Endothelial cell (in vitro differentiated cells): ENCODE data around the gene MVB12B. TPM values are rescaled to one million over a fixed set of nuclear protein-coding genes. Genes with fewer than 3 reads are reported as not detected.

ENCODE experiments used
- DNase-seq: peaks from one replicate; pipeline ENCODE4 v3.0.0; 2021; ENCODE audit warnings: low spot score
- H3K27ac Mint-ChIP-seq: one replicate; pipeline ENCODE4 v1.8.0; 2021; ENCODE audit warnings: mixed read lengths, inconsistent platforms; ENCODE audit not compliant: unreplicated experiment
- H3K27me3 Mint-ChIP-seq: one replicate; pipeline ENCODE4 v1.8.0; 2021; ENCODE audit warnings: mild to moderate bottlenecking, moderate library complexity, mixed read lengths, inconsistent platforms; ENCODE audit not compliant: unreplicated experiment
- H3K36me3 Mint-ChIP-seq: one replicate; pipeline ENCODE4 v1.8.0; 2021; ENCODE audit warnings: mild to moderate bottlenecking, low read depth, mixed read lengths, inconsistent platforms; ENCODE audit not compliant: unreplicated experiment
- H3K4me1 Mint-ChIP-seq: one replicate; pipeline ENCODE4 v1.8.0; 2021; ENCODE audit warnings: mild to moderate bottlenecking, mixed read lengths, inconsistent platforms; ENCODE audit not compliant: unreplicated experiment
- H3K4me3 Mint-ChIP-seq: one replicate; pipeline ENCODE4 v1.8.0; 2021; ENCODE audit warnings: mild to moderate bottlenecking, mixed read lengths, inconsistent platforms; ENCODE audit not compliant: unreplicated experiment
- H3K9me3 Mint-ChIP-seq: one replicate; pipeline ENCODE4 v1.8.0; 2021; ENCODE audit warnings: mixed read lengths, inconsistent platforms; ENCODE audit not compliant: unreplicated experiment
- total RNA-seq: library from RNA; stranded (reverse); fragmentation: NEBNext Ultra II Directional; extraction: Animal tissue kit (Norgen Biotek cat#: 25700); gene quantifications from one replicate; pipeline ENCODE4 v1.2.1, GENCODE V29; 2021; ENCODE audit not compliant: unreplicated experiment
- TF ChIP-seq, protein P1 (sequence below): fragments of 200-600 bp; sonication (generic); IDR thresholded peaks from one replicate; pipeline ENCODE4 v1.5.0; 2021; ENCODE audit warnings: antibody characterized with exemption; ENCODE audit not compliant: unreplicated experiment

The MVB12B gene
- total RNA-seq, 1 donor from 2014 or later: 18.8 TPM

DNA sequence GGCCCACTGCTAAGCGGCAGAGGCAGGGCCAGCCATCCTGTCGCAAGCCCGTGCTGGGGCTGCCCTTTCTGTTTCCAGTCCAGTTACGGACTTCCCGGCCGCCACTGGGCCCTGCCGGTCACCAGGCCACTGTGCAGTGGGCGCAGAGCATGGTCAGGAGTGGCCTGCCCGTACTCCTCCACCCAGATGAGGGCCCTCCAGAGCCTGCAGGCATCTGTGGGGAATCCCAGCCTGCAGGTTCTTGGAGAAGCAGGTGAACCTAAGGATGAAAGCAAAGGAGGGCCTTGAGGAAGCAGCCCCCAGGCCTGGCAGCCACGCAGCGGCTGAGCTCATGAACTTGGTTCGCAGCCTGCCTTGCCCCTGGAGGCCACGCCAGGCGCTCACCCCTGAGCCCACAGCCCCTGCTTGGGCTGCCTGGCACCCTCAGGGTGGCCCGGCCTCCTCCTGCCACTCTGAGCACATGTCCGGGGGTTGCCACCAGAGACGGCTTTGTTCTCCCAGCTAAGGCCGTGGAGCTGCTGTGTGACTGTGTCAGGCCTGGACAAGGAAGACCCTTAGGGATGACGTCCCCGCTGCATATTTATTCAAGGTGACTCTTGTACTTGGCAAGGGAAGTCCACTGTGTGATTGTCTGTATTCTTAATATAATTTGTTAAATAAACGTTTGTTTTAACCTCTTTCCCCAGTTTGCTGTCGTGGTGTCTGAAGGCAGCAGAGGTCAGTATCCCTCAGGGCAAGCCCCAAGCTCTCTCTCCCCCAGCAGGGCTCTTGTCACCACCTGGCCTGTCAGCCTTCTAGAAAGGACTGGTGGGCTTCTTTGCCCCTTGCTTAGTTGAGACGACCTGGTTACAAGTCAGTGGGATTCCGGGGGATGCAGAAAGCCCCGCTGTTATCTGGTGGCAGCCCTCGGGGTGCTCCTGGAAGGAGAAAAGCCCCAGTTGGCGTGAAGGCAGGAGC, 180.0 kb downstream of the MVB12B start:
- H3K9me3 Mint-ChIP-seq: no peaks in the 10 kb centered on the region
- no peak overlapping the region for H3K4me3 Mint-ChIP-seq
- TF ChIP-seq, protein P1, sequence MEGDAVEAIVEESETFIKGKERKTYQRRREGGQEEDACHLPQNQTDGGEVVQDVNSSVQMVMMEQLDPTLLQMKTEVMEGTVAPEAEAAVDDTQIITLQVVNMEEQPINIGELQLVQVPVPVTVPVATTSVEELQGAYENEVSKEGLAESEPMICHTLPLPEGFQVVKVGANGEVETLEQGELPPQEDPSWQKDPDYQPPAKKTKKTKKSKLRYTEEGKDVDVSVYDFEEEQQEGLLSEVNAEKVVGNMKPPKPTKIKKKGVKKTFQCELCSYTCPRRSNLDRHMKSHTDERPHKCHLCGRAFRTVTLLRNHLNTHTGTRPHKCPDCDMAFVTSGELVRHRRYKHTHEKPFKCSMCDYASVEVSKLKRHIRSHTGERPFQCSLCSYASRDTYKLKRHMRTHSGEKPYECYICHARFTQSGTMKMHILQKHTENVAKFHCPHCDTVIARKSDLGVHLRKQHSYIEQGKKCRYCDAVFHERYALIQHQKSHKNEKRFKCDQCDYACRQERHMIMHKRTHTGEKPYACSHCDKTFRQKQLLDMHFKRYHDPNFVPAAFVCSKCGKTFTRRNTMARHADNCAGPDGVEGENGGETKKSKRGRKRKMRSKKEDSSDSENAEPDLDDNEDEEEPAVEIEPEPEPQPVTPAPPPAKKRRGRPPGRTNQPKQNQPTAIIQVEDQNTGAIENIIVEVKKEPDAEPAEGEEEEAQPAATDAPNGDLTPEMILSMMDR: no peak
- no peaks in the 10 kb centered on the region for H3K36me3 Mint-ChIP-seq
- no peaks in the 10 kb centered on the region for H3K4me1 Mint-ChIP-seq
- no peak for DNase-seq
- H3K27ac Mint-ChIP-seq: no peak overlapping the region
- peaks cover 7% of the 10 kb centered on the region for H3K27me3 Mint-ChIP-seq

DNA sequence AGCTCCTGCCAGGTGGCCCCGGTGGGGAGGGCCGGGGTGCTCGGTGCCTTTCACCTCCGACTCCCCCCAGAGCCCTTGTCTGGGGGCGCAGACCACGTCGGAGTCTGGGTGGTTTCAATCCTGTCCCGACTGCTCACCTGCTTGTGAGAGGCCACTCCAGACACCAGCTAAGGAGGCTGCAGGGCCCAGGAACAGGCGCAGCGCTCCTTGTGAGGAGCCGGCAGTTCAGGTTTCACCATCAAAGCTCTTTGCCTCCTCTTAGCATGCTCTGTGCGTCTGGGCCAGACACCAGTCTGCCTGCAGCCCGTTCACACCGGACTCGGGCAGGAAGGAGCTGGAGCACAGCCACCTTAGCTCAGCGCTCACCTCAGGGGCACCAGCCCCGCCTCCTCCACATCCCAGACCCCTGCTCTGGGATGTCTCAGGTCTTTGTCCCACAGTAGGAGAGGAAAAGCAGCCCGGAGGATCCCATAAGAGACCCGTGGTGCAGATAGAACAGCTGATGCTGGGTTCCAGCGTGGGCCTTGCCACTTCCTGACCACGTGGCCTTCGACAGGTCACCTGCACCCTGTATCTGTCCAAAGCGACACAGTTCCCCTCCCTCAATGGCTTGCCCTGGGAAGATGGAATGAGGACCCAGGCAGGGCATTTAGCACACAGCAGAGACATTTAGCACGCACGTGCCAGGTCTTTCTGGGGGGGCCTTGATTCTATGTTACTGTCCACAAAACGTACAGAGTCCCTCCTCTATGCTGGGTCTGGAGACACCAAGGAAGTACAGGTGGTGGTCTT, 180.9 kb downstream of the MVB12B start:
- no peaks in the 10 kb centered on the region for H3K9me3 Mint-ChIP-seq
- H3K27ac Mint-ChIP-seq: no peak overlapping the region
- H3K27me3 Mint-ChIP-seq: peaks cover 5% of the 10 kb centered on the region
- H3K4me1 Mint-ChIP-seq: no peaks in the 10 kb centered on the region
- DNase-seq: no peak
- H3K4me3 Mint-ChIP-seq: no peak overlapping the region
- TF ChIP-seq, protein P1: no peak
- no peaks in the 10 kb centered on the region for H3K36me3 Mint-ChIP-seq

DNA sequence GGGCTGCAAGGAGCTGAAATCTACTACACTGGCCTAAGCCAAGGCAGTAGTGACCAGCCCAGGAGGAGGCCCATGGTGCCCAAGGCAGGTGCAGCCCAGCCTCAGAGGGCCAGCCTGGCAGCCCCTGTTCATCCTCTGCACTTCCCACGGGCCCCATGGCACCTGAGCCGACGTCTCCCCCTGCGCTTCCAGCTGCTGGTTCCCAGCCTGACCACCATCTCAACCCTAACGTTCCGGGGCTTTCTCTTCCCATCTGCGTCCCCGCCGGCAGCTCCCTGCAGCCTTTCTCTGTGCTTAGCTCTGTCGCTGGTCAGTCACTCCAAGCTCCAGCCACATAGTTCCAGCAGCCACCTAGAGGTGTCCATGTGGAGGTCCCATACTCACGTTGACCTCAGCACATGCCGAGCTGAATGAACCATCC, 181.6 kb downstream of the MVB12B start:
- TF ChIP-seq, protein P1: no peak
- Mint-ChIP-seq H3K27ac (no peak overlapping the region), H3K4me3 (no peak overlapping the region), H3K36me3 (no peaks in the 10 kb centered on the region), H3K27me3 (peaks cover 5% of the 10 kb centered on the region), H3K4me1 (no peaks in the 10 kb centered on the region), H3K9me3 (no peaks in the 10 kb centered on the region)
- no peak for DNase-seq

DNA sequence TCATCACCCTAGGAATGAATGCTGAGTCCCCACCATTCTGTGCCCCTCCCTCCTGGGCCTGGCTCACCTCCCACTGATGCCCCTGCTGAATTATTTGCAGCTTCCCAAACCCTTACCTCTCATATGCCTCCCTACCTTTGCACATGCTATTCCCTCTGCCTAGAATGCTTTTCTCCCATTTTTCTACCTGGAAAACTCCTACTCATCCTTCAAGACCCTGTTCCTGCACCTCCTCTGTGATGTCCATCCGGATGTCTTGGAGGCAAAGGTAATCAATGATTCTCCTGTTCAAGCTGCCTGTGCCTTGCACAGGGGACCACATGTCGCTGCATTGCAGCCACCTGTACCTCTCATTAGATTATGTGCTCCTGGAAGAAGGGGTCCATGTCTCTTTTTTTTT, 182.3 kb downstream of the MVB12B start:
- no peaks in the 10 kb centered on the region for H3K9me3 Mint-ChIP-seq
- H3K4me1 Mint-ChIP-seq: no peaks in the 10 kb centered on the region
- peak overlapping the region; percentile 26 for H3K27ac Mint-ChIP-seq
- no peak overlapping the region for H3K4me3 Mint-ChIP-seq
- H3K36me3 Mint-ChIP-seq: no peaks in the 10 kb centered on the region
- H3K27me3 Mint-ChIP-seq: peaks cover 5% of the 10 kb centered on the region
- no peak for DNase-seq
- TF ChIP-seq, protein P1: no peak

DNA sequence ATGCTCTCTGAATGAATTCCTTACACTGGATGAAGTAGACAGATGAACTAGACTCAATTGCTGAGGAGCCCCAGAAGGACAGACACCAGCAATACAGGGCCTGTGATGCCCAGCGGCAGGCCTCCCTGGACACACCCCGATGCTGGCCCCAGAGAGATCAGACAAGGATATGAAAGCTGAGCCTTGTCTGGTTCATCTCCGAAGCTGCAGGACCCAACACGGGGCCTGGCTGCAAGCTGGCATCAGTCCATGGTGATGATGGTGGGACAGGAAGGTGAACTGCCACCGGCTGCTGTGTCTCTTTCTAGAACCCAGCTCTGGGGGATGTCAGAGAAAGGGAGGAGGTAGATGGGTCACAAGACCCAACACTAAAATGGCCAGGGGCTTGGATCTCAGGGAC, 183.1 kb downstream of the MVB12B start:
- Mint-ChIP-seq H3K9me3 (no peaks in the 10 kb centered on the region), H3K27ac (peak overlapping the region; percentile 30), H3K4me3 (no peak overlapping the region), H3K36me3 (no peaks in the 10 kb centered on the region), H3K27me3 (peaks cover 5% of the 10 kb centered on the region), H3K4me1 (no peaks in the 10 kb centered on the region)
- TF ChIP-seq, protein P1: no peak
- DNase-seq: no peak
